Mesodermal cell (in vitro differentiated cells): ENCODE measurements around the gene SORCS3.

Source experiments
- H3K27ac ChIP-seq: 2 replicates; pipeline ENCODE4 v1.7.0; 2013; ENCODE audit warnings: mild to moderate bottlenecking, low read depth, low read length, moderate library complexity; ENCODE audit not compliant: severe bottlenecking
- H3K36me3 ChIP-seq: 2 replicates; pipeline ENCODE4 v1.7.1; 2013; ENCODE audit warnings: mild to moderate bottlenecking, low read length, moderate library complexity; ENCODE audit not compliant: control insufficient read depth, insufficient read depth
- H3K4me1 ChIP-seq: one replicate; pipeline ENCODE4 v1.7.1; 2013; ENCODE audit warnings: mild to moderate bottlenecking, low read length; ENCODE audit not compliant: insufficient read depth, control insufficient read depth, poor library complexity, severe bottlenecking
- H3K4me3 ChIP-seq: 2 replicates; pipeline ENCODE4 v1.7.0; 2013; ENCODE audit warnings: low read length, control low read depth, mild to moderate bottlenecking; ENCODE audit not compliant: insufficient read depth, poor library complexity, severe bottlenecking; ENCODE audit errors: extremely low read depth
- H3K9me3 ChIP-seq: 2 replicates; pipeline ENCODE4 v1.7.1; 2013; ENCODE audit warnings: mild to moderate bottlenecking, low read length, moderate library complexity; ENCODE audit not compliant: control insufficient read depth
- WGBS, 2 experiments: methylation state at CpG; one replicate each; pipeline ENCODE4 v1.1.5; 2013; ENCODE audit warnings: missing lambda C conversion rate in 2 of 2; ENCODE audit not compliant: insufficient coverage in 2 of 2; 5-methylcytosine and 5-hydroxymethylcytosine counted together

The SORCS3 gene

DNA sequence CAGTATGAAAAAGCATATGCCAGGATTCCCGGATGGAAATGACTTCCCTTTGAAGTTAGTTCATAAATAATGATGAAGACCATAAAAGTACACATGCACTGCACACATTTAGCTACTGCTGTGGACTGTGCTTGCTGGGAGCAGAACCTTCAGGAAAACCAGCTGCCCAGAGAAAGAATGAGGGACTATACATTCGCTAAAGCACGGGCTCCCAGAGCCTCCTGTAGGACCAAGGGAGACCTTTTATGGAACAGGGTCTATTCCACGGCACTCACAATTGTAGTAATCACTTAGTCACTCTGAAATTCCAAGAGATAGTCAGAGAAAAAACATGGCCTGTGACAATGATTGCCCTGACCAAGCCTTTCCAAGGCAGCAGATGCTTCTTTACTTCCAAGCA, 24.1 kb downstream of the SORCS3 start:
- Histone ChIP-seq H3K27ac (no peak overlapping the region), H3K4me1 (no peaks in the 10 kb centered on the region)
- WGBS, 2 experiments: 85 to 96% methylated on average over 3 of the region's 4 CpGs

DNA sequence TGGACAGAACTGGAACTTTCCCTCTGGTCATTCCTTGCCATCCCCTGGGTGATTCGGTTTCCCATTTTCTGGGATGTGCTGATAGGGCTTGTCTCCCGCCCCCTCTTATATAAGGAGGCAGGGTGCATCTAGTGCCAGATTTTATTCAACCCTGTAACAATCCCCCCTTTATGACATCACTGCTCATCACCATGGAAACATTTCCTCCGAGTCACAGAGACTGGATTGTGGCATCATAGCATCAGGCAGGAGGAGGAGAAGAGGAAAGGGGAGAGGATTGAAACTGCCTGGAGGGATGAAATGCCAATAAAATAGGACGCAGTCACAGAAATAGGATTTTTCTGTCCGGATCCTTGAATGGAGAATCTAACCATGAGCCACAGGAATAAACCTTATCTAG, 25.0 kb downstream of the SORCS3 start:
- 83 to 93% methylated on average over 1 to 3 of the region's 5 CpGs for WGBS, 2 experiments
- no peak overlapping the region for H3K27ac ChIP-seq

More for the DNA sequence above, 24.1 kb downstream of the SORCS3 start:
- Histone ChIP-seq H3K9me3 (no peaks in the 10 kb centered on the region), H3K4me3 (no peak overlapping the region), H3K36me3 (no peaks in the 10 kb centered on the region)

GRCh38 chr10:104676874-104677273, 35.8 kb downstream of the SORCS3 start:
- H3K27ac ChIP-seq: no peak overlapping the region
- no peaks in the 10 kb centered on the region for H3K9me3 ChIP-seq
- no peaks in the 10 kb centered on the region for H3K4me1 ChIP-seq
- no peaks in the 10 kb centered on the region for H3K36me3 ChIP-seq
- no peak overlapping the region for H3K4me3 ChIP-seq
- 89 to 93% methylated on average over 1 of the region's 1 CpG for WGBS, 2 experiments

More for the DNA sequence above, 25.0 kb downstream of the SORCS3 start:
- no peaks in the 10 kb centered on the region for H3K36me3 ChIP-seq
- H3K4me1 ChIP-seq: no peaks in the 10 kb centered on the region
- no peaks in the 10 kb centered on the region for H3K9me3 ChIP-seq
- H3K4me3 ChIP-seq: no peak overlapping the region

- Histone ChIP-seq H3K4me1 (no peaks in the 10 kb centered on the region), H3K36me3 (no peaks in the 10 kb centered on the region), H3K27ac (no peak overlapping the region), H3K4me3 (no peak overlapping the region), H3K9me3 (no peaks in the 10 kb centered on the region)
These were observed 37.6 kb downstream of the SORCS3 start for GRCh38 chr10:104678658-104679057.

DNA sequence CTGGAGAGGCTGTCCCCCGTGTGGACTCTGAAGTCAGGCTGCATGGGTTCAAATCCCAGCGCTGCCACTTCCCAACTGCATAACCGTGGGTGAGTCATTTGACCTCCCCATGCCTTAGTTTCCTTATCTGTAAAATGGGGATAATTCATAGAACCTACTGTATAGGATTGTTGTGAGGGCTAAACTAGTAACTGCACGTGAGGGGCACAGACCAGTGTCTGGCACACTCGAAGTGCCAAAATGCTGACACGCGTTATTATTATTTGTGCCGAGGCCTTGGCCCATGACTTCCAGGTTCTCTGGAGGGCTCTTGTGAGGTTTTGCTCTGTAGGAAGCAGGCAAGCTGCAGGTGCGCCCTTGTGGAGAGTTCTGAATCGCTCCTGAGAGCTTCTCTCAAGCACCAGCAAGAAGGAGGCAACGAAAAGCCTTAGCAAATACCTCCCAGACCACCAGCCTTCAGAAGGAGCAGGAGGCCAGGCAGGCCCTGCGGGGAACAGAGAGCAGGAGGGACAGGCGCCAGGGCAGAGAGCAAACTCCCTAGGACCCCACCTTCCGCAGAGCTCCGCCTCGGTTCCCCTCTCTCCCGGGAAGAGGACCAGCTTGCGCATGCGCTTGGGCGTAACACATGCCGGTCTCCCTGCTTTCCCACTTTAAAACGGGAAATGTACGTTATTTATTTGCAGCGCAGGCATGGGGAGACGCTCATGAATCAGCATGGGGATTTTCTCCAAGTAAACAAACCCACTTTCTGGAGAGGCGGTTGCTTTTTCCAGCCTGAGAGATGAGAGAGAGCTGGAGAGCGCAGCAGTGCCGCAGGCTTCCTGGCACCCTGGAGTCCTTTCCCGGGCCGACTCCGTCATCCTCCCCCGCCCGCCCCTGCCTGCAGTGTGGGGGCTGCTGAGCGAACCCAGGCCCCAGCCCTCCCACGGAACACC, 39.6 kb downstream of the SORCS3 start:
- H3K27ac ChIP-seq: no peak overlapping the region
- H3K9me3 ChIP-seq: no peaks in the 10 kb centered on the region
- no peaks in the 10 kb centered on the region for H3K4me1 ChIP-seq
- 30 to 41% methylated on average over 15 to 17 of the region's 35 CpGs for WGBS, 2 experiments
- H3K36me3 ChIP-seq: no peaks in the 10 kb centered on the region
- H3K4me3 ChIP-seq: peak overlapping the region; percentile 25

GRCh38 chr10:104681485-104681884, 40.4 kb downstream of the SORCS3 start:
- H3K9me3 ChIP-seq: no peaks in the 10 kb centered on the region
- no peaks in the 10 kb centered on the region for H3K36me3 ChIP-seq
- 83 to 89% methylated on average over 1 to 2 of the region's 2 CpGs for WGBS, 2 experiments
- H3K4me1 ChIP-seq: no peaks in the 10 kb centered on the region
- no peak overlapping the region for H3K27ac ChIP-seq
- peak overlapping the region; percentile 25 for H3K4me3 ChIP-seq

DNA sequence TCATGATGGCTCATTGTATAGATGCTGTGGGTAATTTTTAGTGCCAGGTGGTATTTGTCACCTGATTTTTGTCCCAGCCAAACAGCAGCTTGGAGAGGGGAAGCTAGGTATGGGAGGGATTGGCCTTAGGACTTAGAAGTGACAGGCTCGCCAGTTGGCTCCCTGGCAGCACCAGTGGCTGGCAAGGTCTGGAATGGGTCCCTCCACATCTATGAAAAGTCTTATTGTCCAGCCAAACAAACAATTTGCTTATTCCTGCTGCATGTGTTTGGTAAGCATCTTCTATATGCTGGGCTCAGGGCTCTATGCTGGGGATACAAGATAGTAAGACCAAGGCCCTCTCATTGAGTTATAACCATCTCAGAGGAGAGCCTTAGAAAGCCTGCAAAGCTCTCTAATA, 42.5 kb downstream of the SORCS3 start:
- no peaks in the 10 kb centered on the region for H3K4me1 ChIP-seq
- no peaks in the 10 kb centered on the region for H3K36me3 ChIP-seq
- H3K9me3 ChIP-seq: no peaks in the 10 kb centered on the region
- H3K27ac ChIP-seq: no peak overlapping the region
- WGBS, 2 experiments: 86% methylated on average over 1 of the region's 1 CpG; no CpG with 5 or more reads in 1 of the 2 experiments
- no peak overlapping the region for H3K4me3 ChIP-seq

DNA sequence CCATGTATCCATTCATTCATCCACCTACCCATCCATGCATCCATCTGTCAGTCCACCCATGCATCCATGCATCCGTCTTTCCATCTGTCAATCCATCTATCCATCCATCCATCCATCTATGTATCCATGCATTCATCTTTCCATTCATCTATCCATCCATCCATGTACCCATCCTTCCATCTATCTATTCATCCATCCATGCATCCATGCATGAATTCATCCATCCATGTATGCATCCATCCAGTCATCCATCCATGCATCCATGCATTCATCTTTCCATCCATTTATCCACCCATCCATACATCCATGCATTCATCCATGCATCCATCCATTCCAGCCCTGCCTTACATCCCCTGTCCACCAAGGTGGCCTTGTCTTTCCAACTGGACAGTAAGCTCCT, 45.7 kb downstream of the SORCS3 start:
- WGBS, 2 experiments: 0% methylated on average over 1 of the region's 1 CpG
- Histone ChIP-seq H3K36me3 (no peaks in the 10 kb centered on the region), H3K9me3 (no peaks in the 10 kb centered on the region), H3K27ac (no peak overlapping the region), H3K4me1 (no peaks in the 10 kb centered on the region), H3K4me3 (no peak overlapping the region)

DNA sequence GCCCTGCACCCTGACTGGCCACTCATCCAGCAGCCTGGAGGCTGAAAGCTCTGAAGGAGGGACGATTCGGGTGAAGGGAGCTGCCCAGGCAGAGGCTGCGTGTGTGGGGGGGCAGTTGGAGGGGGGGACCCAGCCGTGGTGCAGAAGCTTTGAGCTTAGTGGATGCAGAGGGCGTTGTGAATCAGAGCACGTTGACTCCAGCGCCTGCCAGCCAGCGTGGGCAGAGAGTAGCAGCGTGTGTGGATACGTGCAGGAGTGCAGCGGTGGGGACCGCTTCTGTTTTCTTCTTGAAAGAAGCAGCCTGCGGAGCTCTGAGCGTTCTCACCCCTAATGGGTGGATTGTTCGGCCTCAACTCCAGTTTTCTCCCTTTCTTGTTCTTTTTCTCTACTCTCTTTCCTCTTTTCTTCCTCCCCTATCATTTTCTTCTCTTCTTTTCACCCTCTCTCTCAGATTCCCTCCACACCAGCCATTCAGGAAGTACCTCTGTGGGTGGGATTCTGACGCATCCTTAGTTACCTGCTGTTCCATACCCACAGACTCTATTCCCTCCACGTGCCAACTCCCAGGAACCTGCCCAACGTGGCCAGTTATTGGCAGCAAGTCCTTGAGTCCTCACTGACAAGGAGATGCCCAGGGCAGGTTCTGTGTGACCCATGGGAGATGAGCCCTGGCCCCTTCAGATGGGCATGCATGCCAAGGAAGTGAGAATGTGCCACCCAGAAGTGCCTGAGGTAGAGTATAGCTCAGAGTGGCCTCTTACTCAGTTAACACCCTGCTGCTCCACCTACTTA, 47.4 kb downstream of the SORCS3 start:
- 77 to 85% methylated on average over 17 to 18 of the region's 18 CpGs for WGBS, 2 experiments
- no peaks in the 10 kb centered on the region for H3K9me3 ChIP-seq
- no peaks in the 10 kb centered on the region for H3K36me3 ChIP-seq
- no peak overlapping the region for H3K27ac ChIP-seq
- H3K4me1 ChIP-seq: no peaks in the 10 kb centered on the region
- no peak overlapping the region for H3K4me3 ChIP-seq

DNA sequence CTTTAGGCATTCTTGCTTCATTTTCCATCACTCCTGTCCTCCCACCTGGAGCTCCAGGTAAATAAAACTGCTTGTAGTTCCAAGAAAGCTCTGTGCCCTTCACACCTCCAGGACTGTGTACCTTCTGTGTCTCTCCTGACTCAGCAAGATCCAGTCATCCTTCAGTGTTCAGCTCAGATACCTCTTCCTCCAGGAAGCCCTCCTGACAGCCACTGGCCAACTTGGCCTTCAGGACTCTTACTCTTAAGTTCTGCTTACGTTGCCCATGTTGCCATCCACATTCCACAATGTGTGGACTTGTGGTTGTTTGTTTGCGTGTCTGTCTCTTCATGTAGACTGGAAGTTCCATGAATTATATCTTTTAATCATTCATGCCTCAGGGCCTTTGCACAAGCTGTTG, 48.0 kb downstream of the SORCS3 start:
- H3K9me3 ChIP-seq: no peaks in the 10 kb centered on the region
- H3K4me1 ChIP-seq: no peaks in the 10 kb centered on the region
- H3K4me3 ChIP-seq: no peak overlapping the region
- WGBS, 2 experiments: no CpG with 5 or more reads among the region's 2 CpGs
- no peak overlapping the region for H3K27ac ChIP-seq
- H3K36me3 ChIP-seq: no peaks in the 10 kb centered on the region

DNA sequence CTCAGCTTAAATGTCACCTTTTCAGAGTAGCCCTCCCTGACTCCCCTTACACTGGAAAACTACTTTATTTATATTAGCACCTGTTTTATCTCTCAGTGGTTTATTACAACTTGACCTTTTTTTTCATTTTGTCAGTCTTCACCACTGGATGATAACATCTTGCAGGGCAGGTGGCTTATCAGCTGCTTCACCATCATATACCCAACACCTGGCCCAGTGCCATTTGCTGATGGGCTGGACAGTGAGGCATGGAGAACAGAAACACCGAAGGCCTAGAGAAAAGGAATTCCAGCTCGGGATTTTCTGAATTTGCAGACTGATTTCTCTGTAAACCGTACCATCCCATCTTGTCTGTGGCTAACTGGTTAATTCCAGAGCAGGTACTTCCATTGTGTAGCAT, 48.5 kb downstream of the SORCS3 start:
- H3K9me3 ChIP-seq: no peaks in the 10 kb centered on the region
- no peak overlapping the region for H3K4me3 ChIP-seq
- no peaks in the 10 kb centered on the region for H3K4me1 ChIP-seq
- no peak overlapping the region for H3K27ac ChIP-seq
- 90 to 95% methylated on average over 2 to 3 of the region's 3 CpGs for WGBS, 2 experiments
- H3K36me3 ChIP-seq: no peaks in the 10 kb centered on the region
